Measurements from ENCODE around the gene PPFIBP1. TPM values are rescaled to one million over a fixed set of nuclear protein-coding genes. Genes with fewer than 3 reads are reported as not detected.

Gene PPFIBP1
- total RNA-seq, 1 donor from 2014 or later = 31.1 TPM

- Histone ChIP-seq H3K36me3 (ENCODE audit: control insufficient read depth, insufficient read depth, low read length) (peaks cover 4% of the 10 kb centered on the region), H3K27me3 (ENCODE audit: control insufficient read depth, insufficient read depth, low read length) (no peaks in the 10 kb centered on the region), H3K4me3 (ENCODE audit: low read depth, low read length) (no peak overlapping the region)
- no peak for FAIRE-seq
- TF ChIP-seq CTCF (IDR thresholded peaks at IDR 0.05; ENCODE audit: insufficient read depth, low read length, severe bottlenecking) = no peak
- DNase-seq (ENCODE audit: low read depth) = peak; percentile 40
Measured at GRCh38 chr12:27644158-27644845, 120.3 kb downstream of the PPFIBP1 start.

- H3K4me3 ChIP-seq (ENCODE audit: low read depth, low read length) = no peak overlapping the region
- no peak for DNase-seq (ENCODE audit: low read depth)
- no peaks in the 10 kb centered on the region for H3K27me3 ChIP-seq (ENCODE audit: control insufficient read depth, insufficient read depth, low read length)
- no peak for FAIRE-seq
- H3K36me3 ChIP-seq (ENCODE audit: control insufficient read depth, insufficient read depth, low read length) = peaks cover 6% of the 10 kb centered on the region
- no peak for TF ChIP-seq CTCF (IDR thresholded peaks at IDR 0.05; ENCODE audit: insufficient read depth, low read length, severe bottlenecking)
Measured at GRCh38 chr12:27645671-27646070, 121.7 kb downstream of the PPFIBP1 start.

- Histone ChIP-seq H3K27me3 (ENCODE audit: control insufficient read depth, insufficient read depth, low read length) (no peaks in the 10 kb centered on the region), H3K4me3 (ENCODE audit: low read depth, low read length) (no peak overlapping the region), H3K36me3 (ENCODE audit: control insufficient read depth, insufficient read depth, low read length) (peaks cover 6% of the 10 kb centered on the region)
- no peak for FAIRE-seq
- no peak for TF ChIP-seq CTCF (IDR thresholded peaks at IDR 0.05; ENCODE audit: insufficient read depth, low read length, severe bottlenecking)
- DNase-seq (ENCODE audit: low read depth) = no peak
Measured at GRCh38 chr12:27646149-27646548, 122.1 kb downstream of the PPFIBP1 start.

GRCh38 chr12:27650011-27650410, 126.0 kb downstream of the PPFIBP1 start:
- no peak for TF ChIP-seq CTCF (IDR thresholded peaks at IDR 0.05; ENCODE audit: insufficient read depth, low read length, severe bottlenecking)
- DNase-seq (ENCODE audit: low read depth) (no peak), FAIRE-seq (no peak)
- Histone ChIP-seq H3K36me3 (ENCODE audit: control insufficient read depth, insufficient read depth, low read length) (peaks cover 6% of the 10 kb centered on the region), H3K27me3 (ENCODE audit: control insufficient read depth, insufficient read depth, low read length) (no peaks in the 10 kb centered on the region), H3K4me3 (ENCODE audit: low read depth, low read length) (no peak overlapping the region)

GRCh38 chr12:27651201-27651600, 127.2 kb downstream of the PPFIBP1 start:
- DNase-seq (ENCODE audit: low read depth) (peak; percentile 41), FAIRE-seq (no peak)
- Histone ChIP-seq H3K4me3 (ENCODE audit: low read depth, low read length) (no peak overlapping the region), H3K36me3 (ENCODE audit: control insufficient read depth, insufficient read depth, low read length) (peaks cover 5% of the 10 kb centered on the region), H3K27me3 (ENCODE audit: control insufficient read depth, insufficient read depth, low read length) (no peaks in the 10 kb centered on the region)
- no peak for TF ChIP-seq CTCF (IDR thresholded peaks at IDR 0.05; ENCODE audit: insufficient read depth, low read length, severe bottlenecking)

Measured in bronchial epithelial cell (primary cell).